ENCODE data around the gene CES3.
"Not testable (repeated sequence)": the region's sequence is repeated elsewhere in the genome, so short reads cannot be mapped to it uniquely, and the experiment has no call there.

The CES3 gene

GRCh38 chr16:66939366-66939765 is 21.7 kb upstream of the CES3 start:
- peaks cover 25% of the 10 kb centered on the region for H3K36me3 ChIP-seq (ENCODE audit: control insufficient read depth, insufficient read depth, low read length)
- H3K27me3 ChIP-seq (ENCODE audit: control insufficient read depth, insufficient read depth, low read length) = no peaks in the 10 kb centered on the region
- H3K4me3 ChIP-seq (ENCODE audit: low read length) = no peak overlapping the region
- H3K9ac ChIP-seq (ENCODE audit: low read length) = no peak overlapping the region
- peaks cover 32% of the 10 kb centered on the region for H3K4me1 ChIP-seq (ENCODE audit: control insufficient read depth, insufficient read depth, low read length)
- no peaks in the 10 kb centered on the region for H3K9me3 ChIP-seq (ENCODE audit: control insufficient read depth, low read length)

GRCh38 chr16:66940236-66940635 is 20.8 kb upstream of the CES3 start:
- Histone ChIP-seq H3K4me3 (ENCODE audit: low read length) (no peak overlapping the region), H3K27me3 (ENCODE audit: control insufficient read depth, insufficient read depth, low read length) (no peaks in the 10 kb centered on the region), H3K36me3 (ENCODE audit: control insufficient read depth, insufficient read depth, low read length) (peaks cover 25% of the 10 kb centered on the region), H3K9me3 (ENCODE audit: control insufficient read depth, low read length) (no peaks in the 10 kb centered on the region), H3K9ac (ENCODE audit: low read length) (no peak overlapping the region), H3K4me1 (ENCODE audit: control insufficient read depth, insufficient read depth, low read length) (peaks cover 29% of the 10 kb centered on the region)

DNA sequence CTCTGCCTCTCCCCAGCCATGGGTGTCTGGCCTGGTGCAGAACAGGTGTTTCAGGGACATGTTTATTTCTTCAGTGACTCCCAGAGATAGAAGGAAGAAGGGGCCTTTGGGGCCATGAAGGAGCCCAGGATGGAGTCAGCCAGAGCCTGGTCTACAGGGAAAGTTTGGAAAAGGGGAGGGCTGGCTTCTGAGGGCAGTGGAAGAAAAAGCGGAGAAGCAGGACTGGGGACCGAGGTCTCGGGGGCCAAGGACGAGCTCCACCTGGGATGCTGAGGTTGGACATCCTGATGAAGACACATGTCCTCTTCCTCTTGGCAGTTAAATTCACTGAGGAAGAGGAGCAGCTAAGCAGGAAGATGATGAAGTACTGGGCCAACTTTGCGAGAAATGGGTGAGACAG is 18.1 kb upstream of the CES3 start:
- H3K4me3 ChIP-seq (ENCODE audit: low read length) = no peak overlapping the region
- no peak overlapping the region for H3K9ac ChIP-seq (ENCODE audit: low read length)
- peaks cover 2% of the 10 kb centered on the region for H3K4me1 ChIP-seq (ENCODE audit: control insufficient read depth, insufficient read depth, low read length)
- H3K9me3 ChIP-seq (ENCODE audit: control insufficient read depth, low read length) = no peaks in the 10 kb centered on the region
- H3K36me3 ChIP-seq (ENCODE audit: control insufficient read depth, insufficient read depth, low read length) = peaks cover 21% of the 10 kb centered on the region
- no peaks in the 10 kb centered on the region for H3K27me3 ChIP-seq (ENCODE audit: control insufficient read depth, insufficient read depth, low read length)

DNA sequence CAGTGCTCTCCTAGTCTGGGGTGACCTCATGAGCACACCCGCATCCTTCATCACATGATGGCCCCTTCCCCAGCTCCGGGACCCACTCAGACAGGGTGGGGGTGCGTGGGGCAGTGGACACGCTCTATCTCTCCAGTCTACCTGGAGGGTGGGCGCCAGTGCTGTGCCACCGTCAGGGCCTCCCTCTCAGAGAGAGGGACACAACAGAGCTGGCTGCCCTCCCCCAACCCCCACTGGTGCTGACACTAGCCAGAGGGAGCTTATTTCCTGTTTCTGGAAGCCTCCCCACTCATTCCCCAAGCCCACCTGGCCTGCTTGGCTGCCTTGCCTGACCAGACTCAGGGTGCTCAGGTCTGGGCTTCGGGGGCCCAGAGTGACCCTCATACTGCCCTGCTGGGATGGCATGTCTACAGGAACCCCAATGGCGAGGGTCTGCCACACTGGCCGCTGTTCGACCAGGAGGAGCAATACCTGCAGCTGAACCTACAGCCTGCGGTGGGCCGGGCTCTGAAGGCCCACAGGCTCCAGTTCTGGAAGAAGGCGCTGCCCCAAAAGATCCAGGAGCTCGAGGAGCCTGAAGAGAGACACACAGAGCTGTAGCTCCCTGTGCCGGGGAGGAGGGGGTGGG is 17.5 kb upstream of the CES3 start:
- peaks cover 4% of the 10 kb centered on the region for H3K4me1 ChIP-seq (ENCODE audit: control insufficient read depth, insufficient read depth, low read length)
- peaks cover 5% of the 10 kb centered on the region for H3K27me3 ChIP-seq (ENCODE audit: control insufficient read depth, insufficient read depth, low read length)
- no peak overlapping the region for H3K9ac ChIP-seq (ENCODE audit: low read length)
- no peaks in the 10 kb centered on the region for H3K9me3 ChIP-seq (ENCODE audit: control insufficient read depth, low read length)
- no peak overlapping the region for H3K4me3 ChIP-seq (ENCODE audit: low read length)
- H3K36me3 ChIP-seq (ENCODE audit: control insufficient read depth, insufficient read depth, low read length) = peaks cover 19% of the 10 kb centered on the region

DNA sequence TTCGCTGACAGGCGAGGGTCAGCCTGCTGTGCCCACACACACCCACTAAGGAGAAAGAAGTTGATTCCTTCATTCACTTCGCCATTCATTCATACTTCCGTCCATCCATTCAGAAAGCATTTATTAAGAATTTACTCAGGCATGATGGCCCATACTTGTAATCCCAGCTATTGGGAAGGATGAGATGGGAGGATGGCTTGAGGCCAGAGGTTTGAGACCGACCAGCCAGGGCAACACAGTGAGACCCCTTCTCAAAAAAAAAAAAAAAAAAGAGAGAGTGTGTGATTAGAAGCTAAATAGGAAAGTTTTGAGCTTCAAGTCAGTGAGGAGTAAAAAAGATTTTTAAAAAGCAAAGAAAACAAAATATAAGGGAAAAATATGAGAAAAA is 17.0 kb upstream of the CES3 start:
- peaks cover 19% of the 10 kb centered on the region for H3K36me3 ChIP-seq (ENCODE audit: control insufficient read depth, insufficient read depth, low read length)
- H3K4me1 ChIP-seq (ENCODE audit: control insufficient read depth, insufficient read depth, low read length) = peaks cover 9% of the 10 kb centered on the region
- no peak overlapping the region for H3K9ac ChIP-seq (ENCODE audit: low read length)
- no peak overlapping the region for H3K4me3 ChIP-seq (ENCODE audit: low read length)
- no peaks in the 10 kb centered on the region for H3K9me3 ChIP-seq (ENCODE audit: control insufficient read depth, low read length)
- peaks cover 10% of the 10 kb centered on the region for H3K27me3 ChIP-seq (ENCODE audit: control insufficient read depth, insufficient read depth, low read length)

GRCh38 chr16:66944971-66945370 is 16.1 kb upstream of the CES3 start:
- H3K4me3 ChIP-seq (ENCODE audit: low read length); H3K9ac ChIP-seq (ENCODE audit: low read length); H3K4me1 ChIP-seq (ENCODE audit: control insufficient read depth, insufficient read depth, low read length); H3K9me3 ChIP-seq (ENCODE audit: control insufficient read depth, low read length): not testable (repeated sequence)
- H3K36me3 ChIP-seq (ENCODE audit: control insufficient read depth, insufficient read depth, low read length) = peaks cover 18% of the 10 kb centered on the region
- H3K27me3 ChIP-seq (ENCODE audit: control insufficient read depth, insufficient read depth, low read length) = peaks cover 18% of the 10 kb centered on the region

GRCh38 chr16:66945939-66946338 is 15.1 kb upstream of the CES3 start:
- no peaks in the 10 kb centered on the region for H3K9me3 ChIP-seq (ENCODE audit: control insufficient read depth, low read length)
- peaks cover 9% of the 10 kb centered on the region for H3K4me1 ChIP-seq (ENCODE audit: control insufficient read depth, insufficient read depth, low read length)
- H3K4me3 ChIP-seq (ENCODE audit: low read length) = no peak overlapping the region
- peaks cover 18% of the 10 kb centered on the region for H3K27me3 ChIP-seq (ENCODE audit: control insufficient read depth, insufficient read depth, low read length)
- H3K36me3 ChIP-seq (ENCODE audit: control insufficient read depth, insufficient read depth, low read length) = peaks cover 9% of the 10 kb centered on the region
- H3K9ac ChIP-seq (ENCODE audit: low read length) = no peak overlapping the region

DNA sequence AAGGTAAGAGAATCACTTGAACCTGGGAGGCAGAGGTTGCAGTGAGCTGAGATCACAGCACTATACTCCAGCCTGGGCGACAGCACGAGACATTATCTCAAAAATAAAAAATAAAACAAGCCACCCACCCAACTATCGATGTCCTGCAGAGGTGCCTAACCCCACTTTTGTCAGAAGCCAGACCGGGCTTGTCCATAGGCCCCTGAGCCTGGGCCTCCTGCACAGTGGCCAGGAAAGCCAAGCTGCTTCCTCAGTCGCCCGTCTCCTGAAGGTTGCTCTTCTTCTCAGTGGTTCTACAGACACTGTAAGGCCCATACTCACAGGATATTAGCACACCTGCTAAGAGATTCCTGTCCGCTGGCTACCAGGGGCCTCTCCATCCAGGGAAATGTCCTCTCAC is 14.5 kb upstream of the CES3 start:
- H3K4me3 ChIP-seq (ENCODE audit: low read length) = no peak overlapping the region
- H3K9ac ChIP-seq (ENCODE audit: low read length) = no peak overlapping the region
- H3K36me3 ChIP-seq (ENCODE audit: control insufficient read depth, insufficient read depth, low read length) = peaks cover 3% of the 10 kb centered on the region
- H3K4me1 ChIP-seq (ENCODE audit: control insufficient read depth, insufficient read depth, low read length) = peaks cover 9% of the 10 kb centered on the region
- no peaks in the 10 kb centered on the region for H3K9me3 ChIP-seq (ENCODE audit: control insufficient read depth, low read length)
- peaks cover 18% of the 10 kb centered on the region for H3K27me3 ChIP-seq (ENCODE audit: control insufficient read depth, insufficient read depth, low read length)

GRCh38 chr16:66946974-66947301 is 14.1 kb upstream of the CES3 start:
- H3K27me3 ChIP-seq (ENCODE audit: control insufficient read depth, insufficient read depth, low read length) = peaks cover 18% of the 10 kb centered on the region
- no peak overlapping the region for H3K4me3 ChIP-seq (ENCODE audit: low read length)
- no peak overlapping the region for H3K9ac ChIP-seq (ENCODE audit: low read length)

GRCh38 chr16:66947302-66948065 is 13.6 kb upstream of the CES3 start:
- H3K27me3 ChIP-seq (ENCODE audit: control insufficient read depth, insufficient read depth, low read length) = peaks cover 18% of the 10 kb centered on the region
- H3K9me3 ChIP-seq (ENCODE audit: control insufficient read depth, low read length) = no peaks in the 10 kb centered on the region
- H3K4me3 ChIP-seq (ENCODE audit: low read length) = peak overlapping the region; percentile 57
- peak overlapping the region; percentile 56 for H3K9ac ChIP-seq (ENCODE audit: low read length)
- peaks cover 9% of the 10 kb centered on the region for H3K4me1 ChIP-seq (ENCODE audit: control insufficient read depth, insufficient read depth, low read length)
- no peaks in the 10 kb centered on the region for H3K36me3 ChIP-seq (ENCODE audit: control insufficient read depth, insufficient read depth, low read length)

More at GRCh38 chr16:66946974-66947301, 14.1 kb upstream of the CES3 start:
- Histone ChIP-seq H3K4me1 (ENCODE audit: control insufficient read depth, insufficient read depth, low read length) (peaks cover 9% of the 10 kb centered on the region), H3K36me3 (ENCODE audit: control insufficient read depth, insufficient read depth, low read length) (no peaks in the 10 kb centered on the region), H3K9me3 (ENCODE audit: control insufficient read depth, low read length) (no peaks in the 10 kb centered on the region)

DNA sequence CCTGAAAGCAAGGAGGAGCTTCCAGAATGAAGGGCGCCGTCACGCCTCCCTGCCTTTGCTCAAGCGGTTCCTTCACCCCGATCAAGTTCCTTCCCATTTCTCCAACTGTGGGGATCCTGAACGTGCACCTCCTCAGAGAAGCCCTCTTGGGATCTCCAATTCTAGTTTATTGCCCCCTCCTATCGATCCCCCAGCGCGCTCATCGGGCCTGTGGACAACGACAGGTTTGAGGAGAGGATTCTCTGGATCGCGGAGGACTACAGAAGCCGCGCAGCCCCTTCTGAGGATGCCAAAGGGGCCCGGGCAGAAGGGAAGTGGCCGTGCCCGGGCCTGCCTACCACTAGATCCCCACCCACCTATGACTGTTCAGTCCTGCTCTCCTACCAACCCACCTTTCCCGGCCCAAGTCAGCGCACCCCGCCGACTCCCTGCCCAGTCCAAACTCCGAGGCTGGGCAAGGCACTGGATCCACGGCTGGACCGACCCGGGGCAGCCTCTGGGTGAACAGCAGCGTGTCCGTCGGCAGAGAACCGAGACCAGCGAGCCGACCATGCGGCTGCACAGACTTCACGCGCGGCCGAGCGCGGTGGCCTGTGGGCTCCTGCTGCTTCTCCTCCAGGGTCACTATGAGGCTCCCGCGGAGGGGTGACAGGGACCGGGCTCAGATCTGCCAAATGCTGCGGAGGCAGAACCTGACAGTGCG is 12.8 kb upstream of the CES3 start:
- Histone ChIP-seq H3K27me3 (ENCODE audit: control insufficient read depth, insufficient read depth, low read length) (peaks cover 18% of the 10 kb centered on the region), H3K9me3 (ENCODE audit: control insufficient read depth, low read length) (no peaks in the 10 kb centered on the region), H3K36me3 (ENCODE audit: control insufficient read depth, insufficient read depth, low read length) (no peaks in the 10 kb centered on the region), H3K4me1 (ENCODE audit: control insufficient read depth, insufficient read depth, low read length) (peaks cover 16% of the 10 kb centered on the region), H3K9ac (ENCODE audit: low read length) (peak overlapping the region; percentile 51), H3K4me3 (ENCODE audit: low read length) (peak overlapping the region; percentile 57)

DNA sequence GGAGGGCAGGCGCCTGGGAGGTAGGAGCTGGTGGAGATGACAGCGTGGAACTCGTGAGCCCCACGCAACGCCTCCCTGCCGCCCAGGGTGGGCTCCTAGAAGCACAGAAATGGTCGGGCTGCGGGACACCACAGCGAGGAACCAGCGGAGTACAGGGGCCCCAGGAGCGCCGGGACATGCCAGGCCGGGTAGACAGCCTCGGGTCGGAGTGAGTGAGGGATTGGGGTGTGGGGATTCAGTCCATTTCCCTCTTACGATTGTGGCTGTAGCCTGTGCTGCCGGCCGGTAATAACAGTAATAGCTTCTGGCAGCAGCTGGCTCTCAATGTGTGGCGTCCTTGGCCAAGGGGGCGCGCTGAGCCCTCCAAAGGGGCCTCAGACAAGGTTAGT is 12.2 kb upstream of the CES3 start:
- Histone ChIP-seq H3K9me3 (ENCODE audit: control insufficient read depth, low read length) (no peaks in the 10 kb centered on the region), H3K4me3 (ENCODE audit: low read length) (no peak overlapping the region), H3K4me1 (ENCODE audit: control insufficient read depth, insufficient read depth, low read length) (peaks cover 21% of the 10 kb centered on the region), H3K27me3 (ENCODE audit: control insufficient read depth, insufficient read depth, low read length) (peaks cover 18% of the 10 kb centered on the region), H3K9ac (ENCODE audit: low read length) (peak overlapping the region; percentile 51), H3K36me3 (ENCODE audit: control insufficient read depth, insufficient read depth, low read length) (no peaks in the 10 kb centered on the region)

Data from mucosa of stomach (tissue), 1 donor.